Measurements from ENCODE around the gene ULK1. TPM values are rescaled to one million over a fixed set of nuclear protein-coding genes. Genes with fewer than 3 reads are reported as not detected.

ULK1 gene
- total RNA-seq, 1 experiment from 2014 or later = 72.1 TPM

DNA sequence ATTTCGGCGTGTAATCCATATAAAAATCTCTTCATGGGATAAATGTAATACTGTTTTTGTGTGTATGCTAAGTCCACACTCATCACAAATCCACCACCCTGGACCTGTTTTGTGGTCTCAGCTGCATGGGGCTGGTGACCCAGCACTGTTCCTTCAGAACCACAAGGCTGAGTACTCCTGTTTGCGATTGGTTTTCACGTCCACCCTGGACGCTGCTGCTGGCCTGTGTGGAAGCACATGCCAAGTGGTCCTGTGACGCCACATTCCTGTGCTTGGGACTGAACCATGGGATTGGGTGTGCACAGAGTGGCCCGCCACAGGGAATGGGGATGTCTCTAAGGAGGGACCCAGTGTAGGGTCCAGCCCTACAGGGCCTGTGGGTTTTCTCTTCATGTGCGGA is 39.0 kb downstream of the ULK1 start:
- intact Hi-C loops (cut with micrococcal nuclease; ENCODE audit: unreplicated experiment) = no loop called here
- POLR2A ChIA-PET = no interaction called here
- ATAC-seq (no peak), DNase-seq (ENCODE audit: low read depth, low spot score) (no peak)
- in situ Hi-C loops (cut with HindIII; ENCODE audit: low pct_unique_long_range_greater_than_20kb, low sequenced_read_pairs) = no loop called here
- BruUV-seq (replicated peaks) = TSS peak; percentile 14
- H3K4me1 ChIP-seq (ENCODE audit: control insufficient read depth, insufficient read depth, low read length) = no peaks in the 10 kb centered on the region
- no peak overlapping the region for H3K27ac ChIP-seq (ENCODE audit: low read length)
- peaks cover 17% of the 10 kb centered on the region for H3K36me3 ChIP-seq (ENCODE audit: control insufficient read depth, insufficient read depth, low read length)
- no peaks in the 10 kb centered on the region for H3K9me3 ChIP-seq (ENCODE audit: control insufficient read depth, insufficient read depth, low read depth, low read length)
- TF ChIP-seq POLR2AphosphoS5 (IDR thresholded peaks at IDR 0.05; ENCODE audit: low read depth, low read length) = no peak
- no peak for TF ChIP-seq TCF7L2 (IDR thresholded peaks at IDR 0.05; ENCODE audit: low read depth, low read length)
- no peak for TF ChIP-seq SIN3A (IDR thresholded peaks at IDR 0.05; ENCODE audit: borderline replicate concordance, insufficient read depth, low read depth, low read length)
- TF ChIP-seq, protein P1, sequence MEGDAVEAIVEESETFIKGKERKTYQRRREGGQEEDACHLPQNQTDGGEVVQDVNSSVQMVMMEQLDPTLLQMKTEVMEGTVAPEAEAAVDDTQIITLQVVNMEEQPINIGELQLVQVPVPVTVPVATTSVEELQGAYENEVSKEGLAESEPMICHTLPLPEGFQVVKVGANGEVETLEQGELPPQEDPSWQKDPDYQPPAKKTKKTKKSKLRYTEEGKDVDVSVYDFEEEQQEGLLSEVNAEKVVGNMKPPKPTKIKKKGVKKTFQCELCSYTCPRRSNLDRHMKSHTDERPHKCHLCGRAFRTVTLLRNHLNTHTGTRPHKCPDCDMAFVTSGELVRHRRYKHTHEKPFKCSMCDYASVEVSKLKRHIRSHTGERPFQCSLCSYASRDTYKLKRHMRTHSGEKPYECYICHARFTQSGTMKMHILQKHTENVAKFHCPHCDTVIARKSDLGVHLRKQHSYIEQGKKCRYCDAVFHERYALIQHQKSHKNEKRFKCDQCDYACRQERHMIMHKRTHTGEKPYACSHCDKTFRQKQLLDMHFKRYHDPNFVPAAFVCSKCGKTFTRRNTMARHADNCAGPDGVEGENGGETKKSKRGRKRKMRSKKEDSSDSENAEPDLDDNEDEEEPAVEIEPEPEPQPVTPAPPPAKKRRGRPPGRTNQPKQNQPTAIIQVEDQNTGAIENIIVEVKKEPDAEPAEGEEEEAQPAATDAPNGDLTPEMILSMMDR (IDR thresholded peaks at IDR 0.05) = no peak
- TF ChIP-seq, protein P2, sequence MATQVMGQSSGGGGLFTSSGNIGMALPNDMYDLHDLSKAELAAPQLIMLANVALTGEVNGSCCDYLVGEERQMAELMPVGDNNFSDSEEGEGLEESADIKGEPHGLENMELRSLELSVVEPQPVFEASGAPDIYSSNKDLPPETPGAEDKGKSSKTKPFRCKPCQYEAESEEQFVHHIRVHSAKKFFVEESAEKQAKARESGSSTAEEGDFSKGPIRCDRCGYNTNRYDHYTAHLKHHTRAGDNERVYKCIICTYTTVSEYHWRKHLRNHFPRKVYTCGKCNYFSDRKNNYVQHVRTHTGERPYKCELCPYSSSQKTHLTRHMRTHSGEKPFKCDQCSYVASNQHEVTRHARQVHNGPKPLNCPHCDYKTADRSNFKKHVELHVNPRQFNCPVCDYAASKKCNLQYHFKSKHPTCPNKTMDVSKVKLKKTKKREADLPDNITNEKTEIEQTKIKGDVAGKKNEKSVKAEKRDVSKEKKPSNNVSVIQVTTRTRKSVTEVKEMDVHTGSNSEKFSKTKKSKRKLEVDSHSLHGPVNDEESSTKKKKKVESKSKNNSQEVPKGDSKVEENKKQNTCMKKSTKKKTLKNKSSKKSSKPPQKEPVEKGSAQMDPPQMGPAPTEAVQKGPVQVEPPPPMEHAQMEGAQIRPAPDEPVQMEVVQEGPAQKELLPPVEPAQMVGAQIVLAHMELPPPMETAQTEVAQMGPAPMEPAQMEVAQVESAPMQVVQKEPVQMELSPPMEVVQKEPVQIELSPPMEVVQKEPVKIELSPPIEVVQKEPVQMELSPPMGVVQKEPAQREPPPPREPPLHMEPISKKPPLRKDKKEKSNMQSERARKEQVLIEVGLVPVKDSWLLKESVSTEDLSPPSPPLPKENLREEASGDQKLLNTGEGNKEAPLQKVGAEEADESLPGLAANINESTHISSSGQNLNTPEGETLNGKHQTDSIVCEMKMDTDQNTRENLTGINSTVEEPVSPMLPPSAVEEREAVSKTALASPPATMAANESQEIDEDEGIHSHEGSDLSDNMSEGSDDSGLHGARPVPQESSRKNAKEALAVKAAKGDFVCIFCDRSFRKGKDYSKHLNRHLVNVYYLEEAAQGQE (IDR thresholded peaks at IDR 0.05; ENCODE audit: insufficient read depth in 1 of 2, low read depth in 2 of 2, low read length in 1 of 2) = no peak
- H3K4me3 ChIP-seq (ENCODE audit: low read depth in 2 of 2, low read length in 2 of 2) = no peak overlapping the region
- no peaks in the 10 kb centered on the region for H3K27me3 ChIP-seq (ENCODE audit: control insufficient read depth, insufficient read depth, low read length)
- CTCF ChIA-PET = no interaction called here

DNA sequence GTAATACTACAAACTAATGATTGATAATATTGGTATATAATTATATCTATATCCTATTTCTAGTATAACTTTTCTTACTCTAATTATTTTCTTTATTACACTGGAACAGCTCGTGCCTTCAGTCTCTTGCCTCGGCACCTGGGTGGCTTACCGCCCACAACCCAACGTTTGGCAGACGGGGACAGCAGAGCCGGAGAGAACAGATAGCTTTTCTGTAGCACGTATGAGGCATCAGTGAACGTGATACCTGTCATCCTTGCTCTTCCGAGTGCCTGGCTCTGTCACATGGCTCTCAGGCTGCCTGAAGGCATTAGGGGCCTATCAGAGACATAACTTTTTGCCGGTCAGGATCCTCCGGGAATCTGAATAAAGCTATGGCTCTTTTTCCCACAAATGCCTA is 40.1 kb downstream of the ULK1 start:
- Histone ChIP-seq H3K36me3 (ENCODE audit: control insufficient read depth, insufficient read depth, low read length) (peaks cover 19% of the 10 kb centered on the region), H3K4me3 (ENCODE audit: low read depth in 2 of 2, low read length in 2 of 2) (no peak overlapping the region), H3K9me3 (ENCODE audit: control insufficient read depth, insufficient read depth, low read depth, low read length) (no peaks in the 10 kb centered on the region), H3K27me3 (ENCODE audit: control insufficient read depth, insufficient read depth, low read length) (no peaks in the 10 kb centered on the region), H3K4me1 (ENCODE audit: control insufficient read depth, insufficient read depth, low read length) (no peaks in the 10 kb centered on the region), H3K27ac (ENCODE audit: low read length) (no peak overlapping the region)
- no TSS peak for BruUV-seq (replicated peaks)
- ATAC-seq (no peak), DNase-seq (ENCODE audit: low read depth, low spot score) (no peak)
- TF ChIP-seq, protein P1 (IDR thresholded peaks at IDR 0.05) = no peak
- TF ChIP-seq, protein P2 (IDR thresholded peaks at IDR 0.05; ENCODE audit: insufficient read depth in 1 of 2, low read depth in 2 of 2, low read length in 1 of 2) = no peak
- TF ChIP-seq POLR2AphosphoS5 (IDR thresholded peaks at IDR 0.05; ENCODE audit: low read depth, low read length) (no peak), SIN3A (IDR thresholded peaks at IDR 0.05; ENCODE audit: borderline replicate concordance, insufficient read depth, low read depth, low read length) (no peak), TCF7L2 (IDR thresholded peaks at IDR 0.05; ENCODE audit: low read depth, low read length) (no peak)
- intact Hi-C loops (cut with micrococcal nuclease; ENCODE audit: unreplicated experiment) = no loop called here
- POLR2A ChIA-PET = no interaction called here
- in situ Hi-C loops (cut with HindIII; ENCODE audit: low pct_unique_long_range_greater_than_20kb, low sequenced_read_pairs) = no loop called here
- CTCF ChIA-PET = no interaction called here

All from Panc1 (cell line).